HCT116 (cell line): ENCODE results near the gene MBTPS1. TPM values are rescaled to one million over a fixed set of nuclear protein-coding genes. Genes with fewer than 3 reads are reported as not detected.

ENCODE experiments used
- ATAC-seq: fragments of 200-7000 bp; cut with Tn5 transposase; 2 replicates; pipeline ENCODE4 v1.9.1; 2020; ENCODE audit warnings: mild to moderate bottlenecking, moderate library complexity
- BruUV-seq: library from RNA; stranded (reverse); fragments of 400-500 nt; replicated peaks from 2 replicates; lab custom pipeline; 2021; lab: Mats Ljungman, UMichigan
- CTCF ChIA-PET: fragments of 300-600 bp; sonication (Branson Sonifier 250); formaldehyde crosslinking; loops from one replicate; lab custom pipeline; 2021; ENCODE audit warnings: antibody characterized with exemption; lab: Charles Lee
- POLR2A ChIA-PET: fragments of 300-600, 350-600 bp; sonication (Branson Sonifier 250); formaldehyde crosslinking; loops from one replicate; lab custom pipeline; 2021; ENCODE audit warnings: antibody characterized with exemption; lab: Charles Lee
- RAD21 ChIA-PET, 2 experiments: fragments of 300-600 bp; sonication (Branson Sonifier 250); formaldehyde crosslinking; loops; one replicate each; lab custom pipeline; 2023; ENCODE audit warnings: low total read pairs in 2 of 2; ENCODE audit not compliant: uncharacterized antibody in 2 of 2, unreplicated experiment in 2 of 2, low non-redundant PET in 1 of 2; lab: Charles Lee
- DNase-seq: peaks from one replicate; pipeline ENCODE4 v3.0.0-alpha.2; 2010; ENCODE audit warnings: low read depth, low spot score
- H2AFZ ChIP-seq: fragments of 200-600 bp; shearing (Covaris generic), sonication (generic); 2 replicates; pipeline ENCODE4 v1.6.1; 2017; ENCODE audit warnings: low read depth, mixed run types, mixed read lengths, antibody characterized with exemption, low read length; ENCODE audit not compliant: poor library complexity, severe bottlenecking
- H3K27ac ChIP-seq: 2 replicates; pipeline ENCODE4 v1.5.1; 2012; ENCODE audit warnings: low read depth, low read length
- H3K27me3 ChIP-seq: fragments of 200-600 bp; sonication (generic); 2 replicates; pipeline ENCODE4 v1.6.1; 2016; ENCODE audit warnings: mixed run types, low read length, mixed read lengths; ENCODE audit not compliant: insufficient read depth
- H3K36me3 ChIP-seq, 2 experiments: fragments of 200-500 bp in 1 of 2; fragments of 200-600 bp in 1 of 2; sonication (Bioruptor generic) in 1 of 2; sonication (generic) in 1 of 2; 2 replicates each; pipeline versions ENCODE4 v1.5.1 to v1.6.1; 2014 to 2016; ENCODE audit warnings: low read length in 2 of 2, inconsistent platforms in 1 of 2, mixed read lengths in 1 of 2, mixed run types in 1 of 2; ENCODE audit not compliant: insufficient read depth in 2 of 2, control insufficient read depth in 1 of 2
- H3K4me1 ChIP-seq, 2 experiments: fragments of 200-600 bp in 1 of 2; sonication (generic) in 1 of 2; 2 replicates each; pipeline versions ENCODE4 v1.5.1 to v1.6.1; 2012 to 2017; ENCODE audit warnings: low read length in 2 of 2, inconsistent platforms in 1 of 2, mild to moderate bottlenecking in 1 of 2, mixed read lengths in 1 of 2, mixed run types in 1 of 2, moderate library complexity in 1 of 2; ENCODE audit not compliant: insufficient read depth in 2 of 2, control insufficient read depth in 1 of 2
- H3K4me2 ChIP-seq: fragments of 200-600 bp; sonication (generic); 2 replicates; pipeline ENCODE4 v1.6.1; 2017; ENCODE audit warnings: mixed run types, low read length, mixed read lengths
- H3K4me3 ChIP-seq, 2 experiments: fragments of 200-600 bp in 1 of 2; sonication (generic) in 1 of 2; replicated peaks in 1 of 2; 2 replicates each; pipeline ENCODE4 v1.5.1; 2011 to 2016; ENCODE audit warnings: low read length in 2 of 2, control low read depth in 1 of 2, low read depth in 1 of 2, mild to moderate bottlenecking in 1 of 2, mixed read lengths in 1 of 2, mixed run types in 1 of 2
- H3K79me2 ChIP-seq: fragments of 200-600 bp; sonication (generic); 2 replicates; pipeline ENCODE4 v1.6.1; 2017; ENCODE audit warnings: mild to moderate bottlenecking, mixed run types, low read length, moderate library complexity, mixed read lengths; ENCODE audit not compliant: insufficient read depth
- H3K9ac ChIP-seq: fragments of 200-600 bp; sonication (generic); 2 replicates; pipeline ENCODE4 v1.6.1; 2016; ENCODE audit warnings: low read length, mixed read lengths
- H3K9me2 ChIP-seq: fragments of 200-600 bp; sonication (generic), shearing (Covaris generic); 2 replicates; pipeline ENCODE4 v1.6.1; 2017; ENCODE audit warnings: mixed run types, mild to moderate bottlenecking, moderate library complexity; ENCODE audit not compliant: insufficient read depth
- H3K9me3 ChIP-seq, 2 experiments: fragments of 200-500 bp in 1 of 2; fragments of 200-600 bp in 1 of 2; sonication (Bioruptor generic) in 1 of 2; sonication (generic) in 1 of 2; 2 replicates each; pipeline ENCODE4 v1.6.1; 2014 to 2017; ENCODE audit warnings: low read length in 2 of 2, mixed read lengths in 2 of 2, inconsistent platforms in 1 of 2, low read depth in 1 of 2, mild to moderate bottlenecking in 1 of 2, mixed run types in 1 of 2, moderate library complexity in 1 of 2; ENCODE audit not compliant: control insufficient read depth in 1 of 2, insufficient read depth in 1 of 2
- H4K20me1 ChIP-seq: fragments of 200-600 bp; sonication (generic), shearing (Covaris generic); 2 replicates; pipeline ENCODE4 v1.6.1; 2017; ENCODE audit warnings: mixed run types, mild to moderate bottlenecking, moderate library complexity; ENCODE audit not compliant: insufficient read depth
- CBX3 ChIP-seq: IDR thresholded peaks from 2 replicates; pipeline ENCODE4 v1.6.1; 2012; ENCODE audit warnings: low read depth
- CEBPB ChIP-seq: IDR thresholded peaks from 2 replicates; pipeline ENCODE4 v1.6.1; 2012; ENCODE audit warnings: low read depth
- ELF1 ChIP-seq: IDR thresholded peaks from 2 replicates; pipeline ENCODE4 v1.6.1; 2012; ENCODE audit warnings: low read depth, borderline replicate concordance
- EZH2phosphoT487 ChIP-seq: fragments of 200-600 bp; IDR thresholded peaks from 2 replicates; pipeline ENCODE4 v1.6.1; 2018; ENCODE audit warnings: antibody characterized with exemption, borderline replicate concordance
- FOSL1 ChIP-seq: IDR thresholded peaks from 2 replicates; pipeline ENCODE4 v1.6.1; 2012; ENCODE audit warnings: low read depth
- JUND ChIP-seq: IDR thresholded peaks from 2 replicates; pipeline ENCODE4 v1.6.1; 2012
- POLR2A ChIP-seq: IDR thresholded peaks from 2 replicates; pipeline ENCODE4 v1.7.0; 2011; ENCODE audit warnings: borderline replicate concordance; ENCODE audit not compliant: insufficient read depth, insufficient read length; ENCODE audit errors: extremely low read depth
- POLR2AphosphoS5 ChIP-seq: IDR thresholded peaks from 2 replicates; pipeline ENCODE4 v1.6.1; 2011; ENCODE audit warnings: mild to moderate bottlenecking, low read depth, low read length, moderate library complexity
- SIN3A ChIP-seq: IDR thresholded peaks from 2 replicates; pipeline ENCODE4 v1.6.1; 2012; ENCODE audit warnings: low read depth
- TCF7L2 ChIP-seq: IDR thresholded peaks from 2 replicates; pipeline ENCODE4 v1.7.0; 2011; ENCODE audit warnings: borderline replicate concordance, inconsistent platforms; ENCODE audit not compliant: insufficient read depth, insufficient read length; ENCODE audit errors: extremely low read depth
- YY1 ChIP-seq: IDR thresholded peaks from 2 replicates; pipeline ENCODE4 v1.6.1; 2011; ENCODE audit warnings: low read length, low read depth, moderate library complexity, mild to moderate bottlenecking; ENCODE audit not compliant: insufficient replicate concordance; ENCODE audit errors: extremely low read depth
- ZFX ChIP-seq: fragments of 450-650 bp; IDR thresholded peaks from 2 replicates; pipeline ENCODE4 v1.6.1; 2017
- ZNF274 ChIP-seq: fragments of 200-500 bp; sonication (Bioruptor generic); IDR thresholded peaks from 2 replicates; pipeline ENCODE4 v1.6.1; 2014; ENCODE audit warnings: mild to moderate bottlenecking, low read depth, low read length, inconsistent platforms
- intact Hi-C: fragments of 100-400 bp; cut with micrococcal nuclease; formaldehyde crosslinking; loops from 2 replicates; pipeline ENCODE4 v1.10.0; 2022
- total RNA-seq: library from RNA; stranded (reverse); gene quantifications from one replicate; pipeline ENCODE4 v1.2.1, GENCODE V29; 2021; ENCODE audit not compliant: unreplicated experiment
- TF ChIP-seq, protein P1 (sequence below), 3 experiments: fragments of 200-600 bp in 1 of 3; sonication (generic) in 1 of 3; IDR thresholded peaks in 2 of 3; conservative IDR thresholded peaks in 1 of 3; 2 replicates each; pipeline ENCODE4 v1.5.1; 2012 to 2017; ENCODE audit warnings: low read depth in 2 of 3, low read length in 2 of 3, antibody characterized with exemption in 1 of 3, borderline replicate concordance in 1 of 3, control low read depth in 1 of 3, mild to moderate bottlenecking in 1 of 3, mixed read lengths in 1 of 3, mixed run types in 1 of 3, moderate library complexity in 1 of 3; ENCODE audit not compliant: insufficient read depth in 1 of 3
- TF ChIP-seq, protein P2 (sequence below): IDR thresholded peaks from 2 replicates; pipeline ENCODE4 v1.6.1; 2011; ENCODE audit warnings: mild to moderate bottlenecking, low read length, moderate library complexity; ENCODE audit not compliant: insufficient replicate concordance; ENCODE audit errors: extremely low read depth
- TF ChIP-seq, protein P3 (sequence below): IDR thresholded peaks from 2 replicates; pipeline ENCODE4 v1.6.1; 2012
- TF ChIP-seq, protein P4 (sequence below): IDR thresholded peaks from 2 replicates; pipeline ENCODE4 v1.6.1; 2012

Gene MBTPS1
- total RNA-seq, 1 experiment from 2014 or later, result 111 TPM

DNA sequence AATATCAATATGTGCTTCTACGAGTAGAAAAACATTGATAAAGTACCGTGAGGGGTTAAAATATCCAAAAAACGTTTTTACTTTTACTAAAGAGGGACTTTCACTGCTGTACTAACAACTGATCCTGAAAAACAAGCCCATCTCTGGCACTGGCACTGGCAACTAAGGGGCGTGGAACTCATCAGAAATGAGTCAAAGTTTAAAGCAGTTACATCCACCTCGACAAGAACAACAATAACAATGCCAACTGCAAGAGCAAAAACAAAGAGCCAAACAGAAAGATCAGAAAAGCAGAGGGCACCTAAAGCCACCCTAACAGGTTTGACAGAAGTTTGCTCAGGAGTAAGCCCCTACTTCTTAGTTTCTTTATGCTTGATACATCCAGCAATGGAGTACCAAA, 13.1 kb downstream of the MBTPS1 start:
- peaks cover 73% of the 10 kb centered on the region for H3K79me2 ChIP-seq
- TF ChIP-seq SIN3A (no peak), JUND (no peak), POLR2AphosphoS5 (no peak), TCF7L2 (no peak), ZNF274 (no peak), ZFX (no peak), POLR2A (no peak), ELF1 (no peak), FOSL1 (no peak), CEBPB (no peak), CBX3 (no peak), YY1 (no peak), EZH2phosphoT487 (no peak)
- TF ChIP-seq, protein P1, sequence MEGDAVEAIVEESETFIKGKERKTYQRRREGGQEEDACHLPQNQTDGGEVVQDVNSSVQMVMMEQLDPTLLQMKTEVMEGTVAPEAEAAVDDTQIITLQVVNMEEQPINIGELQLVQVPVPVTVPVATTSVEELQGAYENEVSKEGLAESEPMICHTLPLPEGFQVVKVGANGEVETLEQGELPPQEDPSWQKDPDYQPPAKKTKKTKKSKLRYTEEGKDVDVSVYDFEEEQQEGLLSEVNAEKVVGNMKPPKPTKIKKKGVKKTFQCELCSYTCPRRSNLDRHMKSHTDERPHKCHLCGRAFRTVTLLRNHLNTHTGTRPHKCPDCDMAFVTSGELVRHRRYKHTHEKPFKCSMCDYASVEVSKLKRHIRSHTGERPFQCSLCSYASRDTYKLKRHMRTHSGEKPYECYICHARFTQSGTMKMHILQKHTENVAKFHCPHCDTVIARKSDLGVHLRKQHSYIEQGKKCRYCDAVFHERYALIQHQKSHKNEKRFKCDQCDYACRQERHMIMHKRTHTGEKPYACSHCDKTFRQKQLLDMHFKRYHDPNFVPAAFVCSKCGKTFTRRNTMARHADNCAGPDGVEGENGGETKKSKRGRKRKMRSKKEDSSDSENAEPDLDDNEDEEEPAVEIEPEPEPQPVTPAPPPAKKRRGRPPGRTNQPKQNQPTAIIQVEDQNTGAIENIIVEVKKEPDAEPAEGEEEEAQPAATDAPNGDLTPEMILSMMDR (IDR thresholded peaks at IDR 0.05 in 2 of 3, conservative IDR thresholded peaks at IDR 0.05 in 1 of 3; ENCODE audit: borderline replicate concordance in 1 of 3, insufficient read depth in 1 of 3, low read depth in 2 of 3, low read length in 2 of 3), result no peak
- TF ChIP-seq, protein P2, sequence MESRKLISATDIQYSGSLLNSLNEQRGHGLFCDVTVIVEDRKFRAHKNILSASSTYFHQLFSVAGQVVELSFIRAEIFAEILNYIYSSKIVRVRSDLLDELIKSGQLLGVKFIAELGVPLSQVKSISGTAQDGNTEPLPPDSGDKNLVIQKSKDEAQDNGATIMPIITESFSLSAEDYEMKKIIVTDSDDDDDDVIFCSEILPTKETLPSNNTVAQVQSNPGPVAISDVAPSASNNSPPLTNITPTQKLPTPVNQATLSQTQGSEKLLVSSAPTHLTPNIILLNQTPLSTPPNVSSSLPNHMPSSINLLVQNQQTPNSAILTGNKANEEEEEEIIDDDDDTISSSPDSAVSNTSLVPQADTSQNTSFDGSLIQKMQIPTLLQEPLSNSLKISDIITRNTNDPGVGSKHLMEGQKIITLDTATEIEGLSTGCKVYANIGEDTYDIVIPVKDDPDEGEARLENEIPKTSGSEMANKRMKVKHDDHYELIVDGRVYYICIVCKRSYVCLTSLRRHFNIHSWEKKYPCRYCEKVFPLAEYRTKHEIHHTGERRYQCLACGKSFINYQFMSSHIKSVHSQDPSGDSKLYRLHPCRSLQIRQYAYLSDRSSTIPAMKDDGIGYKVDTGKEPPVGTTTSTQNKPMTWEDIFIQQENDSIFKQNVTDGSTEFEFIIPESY, result no peak
- TF ChIP-seq, protein P3, sequence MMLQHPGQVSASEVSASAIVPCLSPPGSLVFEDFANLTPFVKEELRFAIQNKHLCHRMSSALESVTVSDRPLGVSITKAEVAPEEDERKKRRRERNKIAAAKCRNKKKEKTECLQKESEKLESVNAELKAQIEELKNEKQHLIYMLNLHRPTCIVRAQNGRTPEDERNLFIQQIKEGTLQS, result no peak
- TF ChIP-seq, protein P4, sequence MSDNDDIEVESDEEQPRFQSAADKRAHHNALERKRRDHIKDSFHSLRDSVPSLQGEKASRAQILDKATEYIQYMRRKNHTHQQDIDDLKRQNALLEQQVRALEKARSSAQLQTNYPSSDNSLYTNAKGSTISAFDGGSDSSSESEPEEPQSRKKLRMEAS, result no peak
- TF ChIP-seq, all 23 proteins: peak for 0
- intact Hi-C loops, result no loop called here
- ChIA-PET RAD21 (no interaction called here), CTCF (interaction anchor here (1.3 kb wide), 1 partner anchor 83 kb away, joined by 3 read pairs; the partner anchor contains the start of gene TAF1C), POLR2A (no interaction called here)
- Histone ChIP-seq H3K4me2 (no peak overlapping the region), H3K36me3 (peaks cover 6 to 9% of the 10 kb centered on the region in 2 experiments), H3K4me1 (peaks cover 16 to 17% of the 10 kb centered on the region in 2 experiments), H4K20me1 (peaks cover 6% of the 10 kb centered on the region; the same call in 1 of the 2 replicates), H3K27ac (no peak overlapping the region), H2AFZ (no peak overlapping the region), H3K9me2 (no peaks in the 10 kb centered on the region), H3K9ac (no peak overlapping the region), H3K27me3 (no peaks in the 10 kb centered on the region), H3K9me3 (no peaks in the 10 kb centered on the region), H3K4me3 (no peak overlapping the region)
- BruUV-seq, result no TSS peak
- DNase-seq, result no peak
- no peak for ATAC-seq
